GM19395 (cell line): ENCODE measurements around the gene GNL1.
"Not testable (repeated sequence)": the region's sequence is repeated elsewhere in the genome, so short reads cannot be mapped to it uniquely, and the experiment has no call there.

Experiments
- ATAC-seq: cut with Tn5 transposase; IDR thresholded peaks from one replicate; pipeline ENCODE4 v1.9.1; 2021; ENCODE audit warnings: mild to moderate bottlenecking, moderate library complexity; ENCODE audit not compliant: unreplicated experiment

Gene GNL1

DNA sequence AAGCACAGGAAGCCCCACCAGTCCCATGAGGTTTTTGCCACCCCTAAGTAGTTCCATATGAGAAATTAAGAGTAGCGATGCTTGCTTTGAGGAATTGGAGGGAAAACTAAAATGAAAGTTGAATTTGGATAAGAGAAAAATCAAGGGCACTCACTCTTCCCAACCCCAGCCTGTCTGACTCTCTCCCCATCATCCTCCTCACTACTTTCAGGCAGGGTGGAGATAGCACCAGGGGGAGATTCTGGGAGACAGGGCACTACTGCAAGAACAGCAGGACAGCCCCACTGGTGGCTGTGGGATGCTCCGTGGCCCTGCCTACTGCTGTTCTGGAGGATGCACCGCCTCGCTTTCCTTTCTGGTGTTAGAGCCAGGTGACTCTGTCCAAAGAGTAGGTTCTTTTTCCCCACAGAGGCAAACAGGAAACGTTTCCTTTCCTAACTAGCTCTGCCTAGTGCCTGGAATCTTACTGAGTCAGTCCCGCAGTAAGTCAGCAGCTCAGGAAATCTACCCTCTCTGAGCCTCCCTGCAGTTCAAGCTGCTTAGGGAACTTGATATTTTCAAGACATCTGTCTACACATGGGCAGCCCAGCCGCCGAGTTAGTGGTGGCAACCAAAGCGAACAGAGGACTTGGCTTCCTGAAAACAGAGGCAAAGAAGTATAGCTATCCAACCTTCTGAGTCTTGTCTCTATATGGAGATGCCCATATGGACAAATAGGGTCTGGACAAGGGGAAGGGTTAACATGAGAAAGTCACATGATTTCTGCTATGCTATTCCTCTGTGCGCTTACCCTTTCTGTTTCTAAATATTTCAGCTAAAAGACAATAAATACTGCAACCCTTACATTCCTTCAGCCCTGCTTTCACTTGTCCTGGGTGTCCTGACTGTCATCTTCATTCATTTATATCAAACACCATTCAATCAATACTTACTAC lies 55.6 kb downstream of the GNL1 start:
- no peak for ATAC-seq

DNA sequence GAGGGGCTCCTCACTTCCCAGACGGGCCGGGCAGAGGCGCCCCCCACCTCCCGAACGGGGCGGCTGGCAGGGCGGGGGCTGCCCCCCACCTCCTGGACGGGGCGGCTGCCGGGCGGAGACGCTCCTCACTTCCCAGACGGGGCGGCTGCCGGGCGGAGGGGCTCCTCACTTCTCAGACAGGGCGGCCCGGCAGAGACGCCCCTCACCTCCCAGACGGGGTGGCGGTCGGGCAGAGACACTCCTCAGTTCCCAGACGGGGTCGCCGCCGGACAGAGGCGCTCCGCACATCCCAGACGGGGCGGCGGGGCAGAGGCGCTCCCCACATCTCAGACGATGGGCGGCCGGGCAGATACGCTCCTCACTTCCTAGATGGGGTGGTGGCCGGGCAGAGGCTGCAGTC lies 57.6 kb downstream of the GNL1 start:
- ATAC-seq, result not testable (repeated sequence)

GRCh38 chr6:30497714-30498113 lies 58.6 kb downstream of the GNL1 start:
- ATAC-seq, result no peak

- not testable (repeated sequence) for ATAC-seq
These were observed 59.1 kb downstream of the GNL1 start for GRCh38 chr6:30497261-30497599.

GRCh38 chr6:30495993-30496392 lies 60.3 kb downstream of the GNL1 start:
- no peak for ATAC-seq

GRCh38 chr6:30495060-30495459 lies 61.2 kb downstream of the GNL1 start:
- ATAC-seq, result not testable (repeated sequence)

DNA sequence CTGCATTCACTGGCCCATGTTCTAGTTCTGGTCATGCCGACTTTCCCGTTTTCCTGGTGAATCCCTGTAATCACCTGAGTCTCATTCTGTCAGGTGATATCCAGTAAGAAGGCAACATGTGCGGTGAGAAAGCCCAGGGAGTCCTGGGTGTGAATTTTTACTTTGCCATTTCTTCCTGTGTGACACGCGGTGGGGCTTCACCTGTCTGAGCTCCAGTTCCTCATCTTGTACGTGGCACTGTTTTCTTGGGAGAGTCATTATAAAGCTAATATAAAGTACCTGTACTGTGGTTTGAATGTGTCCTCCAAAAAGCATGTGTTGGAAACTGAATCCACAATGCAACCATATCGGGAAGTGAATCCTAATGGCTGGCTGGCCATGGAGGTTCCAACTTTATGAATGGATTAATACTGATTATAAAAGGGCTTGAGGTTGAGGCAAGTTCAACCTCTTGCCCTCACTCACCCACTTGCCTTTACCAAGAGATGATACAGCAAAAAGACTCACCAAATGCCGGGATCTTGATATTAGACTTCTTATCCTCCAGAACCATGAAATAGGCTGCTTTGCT lies 61.9 kb downstream of the GNL1 start:
- no peak for ATAC-seq

- no peak for ATAC-seq
These were observed 62.5 kb downstream of the GNL1 start for GRCh38 chr6:30493643-30494250.

DNA sequence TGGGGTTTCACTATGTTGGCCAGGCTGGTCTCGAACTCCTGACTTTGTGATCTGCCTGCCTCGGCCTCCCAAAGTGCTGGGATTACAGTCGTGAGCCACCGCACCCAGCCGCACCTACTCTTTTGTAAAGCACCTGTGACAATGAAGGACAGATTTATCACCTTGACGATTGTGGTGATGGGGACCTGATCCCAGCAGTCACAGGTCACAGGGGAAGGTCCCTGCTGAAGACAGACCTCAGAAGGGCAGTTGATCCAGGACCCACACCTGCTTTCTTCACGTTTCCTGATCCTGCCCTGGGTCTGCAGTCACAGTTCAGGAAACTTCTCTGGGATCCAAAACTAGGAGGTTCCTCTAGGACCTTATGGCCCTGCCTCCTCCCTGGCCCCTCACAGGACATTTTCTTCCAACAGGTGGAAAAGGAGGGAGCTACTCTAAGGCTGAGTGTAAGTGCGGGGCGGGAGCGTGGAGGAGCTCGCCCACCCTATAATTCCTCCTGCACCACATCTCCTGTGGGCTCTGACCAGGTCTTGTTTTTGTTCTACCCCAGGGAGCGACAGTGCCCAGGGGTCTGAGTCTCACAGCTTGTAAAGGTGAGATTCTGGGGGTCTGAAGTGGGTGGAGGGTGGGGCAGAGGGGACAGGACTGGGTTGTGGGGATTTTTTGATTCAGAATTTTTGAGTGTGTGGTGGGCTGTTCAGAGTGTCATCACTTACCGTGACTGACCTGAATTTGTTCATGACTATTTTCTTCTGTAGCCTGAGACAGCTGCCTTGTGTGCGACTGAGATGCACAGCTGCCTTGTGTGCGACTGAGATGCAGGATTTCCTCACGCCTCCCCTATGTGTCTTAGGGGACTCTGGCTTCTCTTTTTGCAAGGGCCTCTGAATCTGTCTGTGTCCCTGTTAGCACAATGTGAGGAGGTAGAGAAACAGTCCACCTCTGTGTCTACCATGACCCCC lies 64.0 kb downstream of the GNL1 start:
- no peak for ATAC-seq
